Measurements from ENCODE around the gene SRGN. TPM values are rescaled to one million over a fixed set of nuclear protein-coding genes. Genes with fewer than 3 reads are reported as not detected.
A peak's percentile ranks its signal among the peaks of the same experiment; 100 is the strongest.

SRGN gene
- total and polyA plus RNA-seq, 8 donors = 4.1 to 40.0 (median 11.5) TPM

- TF ChIP-seq CTCF (IDR thresholded peaks at IDR 0.05) = no peak
Observed at GRCh38 chr10:69060127-69060798, 27.6 kb upstream of the SRGN start.

DNA sequence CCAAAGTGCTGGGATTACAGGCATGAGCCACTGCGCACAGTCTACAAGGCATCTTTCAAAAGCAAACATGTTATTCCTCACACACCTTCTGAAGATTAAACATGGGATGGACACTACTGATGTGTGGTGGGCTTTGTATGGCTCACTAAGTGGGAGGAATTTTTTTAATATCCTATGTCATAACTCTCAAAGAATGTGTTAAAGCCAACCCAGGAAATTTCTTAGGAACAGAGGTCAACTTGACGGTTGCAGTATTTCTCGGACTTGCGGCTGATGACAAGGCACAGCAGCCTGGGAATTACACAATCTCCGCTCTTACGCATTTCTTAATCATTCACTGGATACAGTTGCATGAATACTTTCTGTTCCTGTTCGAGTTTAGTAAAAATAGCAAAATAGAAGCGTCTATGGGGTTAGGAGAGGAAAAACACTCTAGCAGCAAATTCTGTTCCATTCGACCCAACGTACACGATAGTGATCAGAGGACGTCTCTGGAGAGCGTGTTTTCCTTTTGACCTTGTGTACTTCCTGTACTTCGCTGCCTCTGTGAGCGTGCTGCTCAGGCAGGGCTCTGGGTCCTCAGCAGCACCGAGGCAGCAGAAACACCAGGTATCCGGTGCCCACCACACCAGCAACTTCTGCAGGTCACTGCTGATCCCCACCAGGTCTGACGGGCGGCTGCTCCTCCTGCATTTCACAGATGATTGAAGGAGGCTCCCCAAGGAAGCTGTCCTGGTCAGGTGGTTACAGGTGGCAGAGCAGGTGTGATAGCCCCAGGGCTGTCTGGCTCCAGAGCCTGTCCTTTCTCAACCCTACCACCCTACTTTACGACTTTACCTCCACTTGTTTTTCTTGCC, 26.4 kb upstream of the SRGN start:
- 11% methylated on average over 20 of the region's 20 CpGs for WGBS, 2 donors
- no peak for FAIRE-seq

More at GRCh38 chr10:69060127-69060798, 27.6 kb upstream of the SRGN start:
- 93 to 94% methylated on average over 8 of the region's 8 CpGs for WGBS, 2 donors
- DNase-seq (no peak), ATAC-seq (no peak), FAIRE-seq (no peak)
- Histone ChIP-seq H3K9me3 (no peaks in the 10 kb centered on the region), H3K27me3 (no peaks in the 10 kb centered on the region), H3K4me1 (peaks cover 0 to 10% (median 4%) of the 10 kb centered on the region in 3 donors), H3K36me3 (no peaks in the 10 kb centered on the region), H3K27ac (peak overlapping the region in 2 of 4 donors; percentile 73 to 76), H3K4me3 (no peak overlapping the region)
- intact Hi-C loops (cut with DNase I) = no loop called here

GRCh38 chr10:69062901-69063300, 25.0 kb upstream of the SRGN start:
- no peak for TF ChIP-seq CTCF (IDR thresholded peaks at IDR 0.05)
- no peaks in the 10 kb centered on the region for H3K36me3 ChIP-seq
- peaks cover 0 to 10% (median 4%) of the 10 kb centered on the region in 3 donors for H3K4me1 ChIP-seq
- no peak for FAIRE-seq
- no peak for ATAC-seq
- no peak overlapping the region for H3K4me3 ChIP-seq
- peak overlapping the region in 1 of 4 donors; percentile 73 for H3K27ac ChIP-seq
- 86 to 91% methylated on average over 5 of the region's 5 CpGs for WGBS, 2 donors
- no peaks in the 10 kb centered on the region for H3K27me3 ChIP-seq
- H3K9me3 ChIP-seq = no peaks in the 10 kb centered on the region
- DNase-seq = no peak
- intact Hi-C loops (cut with DNase I) = no loop called here

More for the DNA sequence above, 26.4 kb upstream of the SRGN start:
- TF ChIP-seq CTCF (IDR thresholded peaks at IDR 0.05) = no peak
- no peaks in the 10 kb centered on the region for H3K27me3 ChIP-seq
- H3K27ac ChIP-seq = peak overlapping the region in 3 of 4 donors; percentile 49 to 76 (median 73)
- intact Hi-C loops (cut with DNase I) = no loop called here
- H3K4me3 ChIP-seq = peak overlapping the region in 2 of 4 donors; percentile 14 to 22
- no peaks in the 10 kb centered on the region for H3K9me3 ChIP-seq
- DNase-seq (peak in 3 of 6 donors; percentile 13 to 38 (median 28)), ATAC-seq (peak; percentile 76 to 87 (median 82))
- H3K36me3 ChIP-seq = no peaks in the 10 kb centered on the region
- H3K4me1 ChIP-seq = peaks cover 0 to 10% (median 4%) of the 10 kb centered on the region in 3 donors

GRCh38 chr10:69064762-69065328, 23.1 kb upstream of the SRGN start:
- TF ChIP-seq CTCF (IDR thresholded peaks at IDR 0.05) = no peak
- DNase-seq = no peak
- H3K27ac ChIP-seq = peak overlapping the region in 2 of 4 donors; percentile 22 to 59
- H3K36me3 ChIP-seq = no peaks in the 10 kb centered on the region
- FAIRE-seq = no peak
- no peak for ATAC-seq
- H3K9me3 ChIP-seq = no peaks in the 10 kb centered on the region
- H3K4me1 ChIP-seq = peaks cover 0 to 10% (median 4%) of the 10 kb centered on the region in 3 donors
- intact Hi-C loops (cut with DNase I) = no loop called here
- WGBS, 2 donors = 63% methylated on average over 6 of the region's 6 CpGs
- no peak overlapping the region for H3K4me3 ChIP-seq
- H3K27me3 ChIP-seq = no peaks in the 10 kb centered on the region

All from pancreas (tissue), 10 donors.